EH (cell line): ENCODE measurements around the gene MACO1.

Experiments used
- DNase-seq: peaks from one replicate; pipeline ENCODE4 v3.0.0-alpha.2; 2015; ENCODE audit warnings: low read depth

MACO1 gene

GRCh38 chr1:25543425-25544242 is 112.9 kb downstream of the MACO1 start, which contains the start of gene LDLRAP1:
TSS of gene LDLRAP1 (plus strand) at chr1:25543606. CDS start at chr1:25543699, 93 bp downstream.
- peak; percentile 80 for DNase-seq

- DNase-seq, result no peak
These were observed 113.6 kb downstream of the MACO1 start for GRCh38 chr1:25544243-25544764.

GRCh38 chr1:25544819-25545218 is 114.1 kb downstream of the MACO1 start:
- DNase-seq, result peak; percentile 56

- no peak for DNase-seq
These were observed 115.1 kb downstream of the MACO1 start for GRCh38 chr1:25545767-25546166.

GRCh38 chr1:25546193-25546592 is 115.5 kb downstream of the MACO1 start:
- no peak for DNase-seq

- no peak for DNase-seq
These were observed 117.9 kb downstream of the MACO1 start for GRCh38 chr1:25548601-25549000.

- peak; percentile 61 for DNase-seq
These were observed 118.8 kb downstream of the MACO1 start for GRCh38 chr1:25549273-25550154.
